GM19467 (cell line): ENCODE data around the gene GSKIP.
"Not testable (repeated sequence)": the region's sequence is repeated elsewhere in the genome, so short reads cannot be mapped to it uniquely, and the experiment has no call there.

Experiments used
- ATAC-seq: cut with Tn5 transposase; IDR thresholded peaks from one replicate; pipeline ENCODE4 v1.9.1; 2021; ENCODE audit warnings: mild to moderate bottlenecking, moderate library complexity; ENCODE audit not compliant: unreplicated experiment

Gene GSKIP

DNA sequence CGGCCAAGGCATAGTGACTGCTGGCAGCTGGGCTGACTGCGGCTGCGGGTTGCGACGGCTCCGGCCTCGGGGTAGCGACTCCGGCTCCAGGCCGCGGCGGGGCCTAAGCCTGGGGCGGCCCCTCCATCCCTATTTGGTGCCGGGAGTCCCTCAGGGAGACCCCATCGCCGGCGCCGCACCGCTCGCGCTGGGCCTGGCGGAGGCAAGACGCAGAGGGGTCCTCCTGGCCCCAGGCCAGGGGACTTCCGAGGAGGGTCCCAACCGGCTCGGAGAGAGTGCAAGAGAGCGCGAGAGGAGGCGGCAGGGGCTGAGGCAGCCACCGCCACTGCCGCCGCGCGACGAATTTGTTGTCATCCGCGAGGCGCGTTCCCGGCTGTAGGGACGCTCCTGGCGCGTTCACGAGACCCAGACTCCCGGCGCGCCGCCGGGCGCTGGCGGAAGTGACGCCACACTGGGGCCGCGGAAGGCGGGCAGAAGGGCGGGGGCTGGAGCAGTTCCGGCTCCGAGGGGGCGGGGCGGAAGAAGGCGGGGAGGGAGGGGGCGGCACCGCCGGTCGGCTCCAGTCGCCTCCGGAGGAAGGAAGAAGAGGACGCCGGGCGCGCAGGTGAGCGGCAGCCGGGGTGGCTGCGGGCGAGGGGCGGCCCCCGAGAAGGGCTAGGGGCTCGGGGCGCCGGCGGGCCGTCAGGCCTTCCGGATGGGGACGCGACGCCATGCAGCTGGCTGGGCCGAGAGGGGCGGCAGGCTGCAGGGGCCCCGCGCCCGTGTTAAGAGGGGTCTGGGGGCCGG lies at the start of gene GSKIP, which contains the start of gene ATG2B:
Gene GSKIP, plus strand, starts transcription at position 562 of the 786 bp plus-strand sequence. CDS start 18,722 bp downstream, outside the sequence.
Gene ATG2B, minus strand, starts transcription at position 377 of the 786 bp plus-strand sequence. Its CDS starts 365 bp downstream, at position 12.
- peak; percentile 73 for ATAC-seq

DNA sequence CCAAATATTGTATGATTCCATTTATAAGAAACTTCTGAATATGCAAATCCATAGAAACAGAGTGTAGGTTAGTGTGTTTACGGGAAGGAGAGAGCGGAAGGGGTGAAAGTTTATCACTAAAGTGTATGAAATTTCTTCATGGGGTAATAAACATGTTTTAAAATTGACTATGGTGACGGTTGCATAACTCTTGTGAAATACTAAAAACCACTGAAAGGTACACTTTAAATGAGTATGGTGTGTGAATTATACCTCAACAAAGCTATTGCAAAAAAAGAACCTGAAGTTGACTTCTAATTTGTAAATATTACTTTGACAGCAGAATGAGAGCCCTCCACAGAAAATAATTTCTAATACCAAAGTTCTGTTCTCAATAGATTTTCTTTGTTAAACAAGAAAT lies 47.2 kb upstream of the GSKIP start:
- no peak for ATAC-seq

GRCh38 chr14:96318836-96319235 lies 44.5 kb upstream of the GSKIP start:
- ATAC-seq, result no peak

GRCh38 chr14:96320605-96321004 lies 42.7 kb upstream of the GSKIP start:
- ATAC-seq, result no peak

DNA sequence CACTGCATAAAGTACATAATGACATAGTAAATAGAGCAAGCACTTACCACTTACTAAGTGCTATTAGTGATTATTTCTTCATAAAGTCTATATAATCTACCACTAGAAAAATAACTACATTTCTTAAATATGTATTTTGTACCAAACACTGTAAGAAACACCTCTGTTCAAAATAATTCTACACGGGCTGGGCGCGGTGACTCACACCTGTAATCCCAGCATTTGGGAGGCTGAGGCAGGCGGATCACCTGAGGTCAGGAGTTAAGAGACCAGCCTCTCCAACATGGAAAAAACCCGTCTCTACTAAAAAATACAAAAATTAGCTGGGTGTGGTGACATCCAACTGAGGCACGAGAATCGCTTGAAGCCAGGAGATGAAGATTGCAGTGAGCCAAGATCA lies 39.1 kb upstream of the GSKIP start:
- no peak for ATAC-seq

DNA sequence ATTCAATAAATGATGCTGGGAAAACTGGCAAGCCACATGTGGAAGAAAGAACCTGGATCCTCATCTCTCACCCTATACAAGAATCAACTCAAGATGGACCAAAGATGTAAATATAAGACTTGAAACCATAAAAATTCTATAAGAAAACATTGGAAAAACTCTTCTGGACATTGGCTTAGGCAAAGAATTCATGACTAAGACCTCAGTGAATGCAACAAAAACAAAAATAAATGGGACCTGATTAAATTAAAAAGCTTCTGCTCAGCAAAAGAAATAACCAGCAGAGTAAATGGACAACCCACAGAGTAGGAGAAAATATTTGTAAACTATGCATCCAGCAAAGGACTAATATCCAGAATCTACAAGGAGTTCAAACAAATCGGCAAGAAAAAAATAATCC lies 24.8 kb upstream of the GSKIP start:
- no peak for ATAC-seq

DNA sequence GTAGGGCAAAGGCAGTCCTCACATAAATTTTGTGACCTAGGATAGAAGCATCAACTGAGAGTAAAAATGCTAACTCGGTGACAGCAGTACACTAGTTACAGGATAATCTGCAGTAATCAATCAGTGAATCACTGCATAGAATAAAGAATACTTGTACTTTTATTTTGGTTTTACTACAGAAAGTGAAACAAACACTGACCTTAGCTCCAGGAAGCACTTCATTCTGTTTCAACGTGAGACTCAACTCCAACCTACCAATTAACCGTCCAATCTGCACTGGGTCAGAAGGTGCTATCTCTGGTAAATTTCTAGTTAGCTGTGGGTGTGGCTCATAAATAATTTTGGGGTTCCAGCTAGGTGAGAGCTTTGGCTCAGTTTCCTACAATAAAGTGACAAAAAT lies 22.0 kb upstream of the GSKIP start:
- ATAC-seq, result no peak

DNA sequence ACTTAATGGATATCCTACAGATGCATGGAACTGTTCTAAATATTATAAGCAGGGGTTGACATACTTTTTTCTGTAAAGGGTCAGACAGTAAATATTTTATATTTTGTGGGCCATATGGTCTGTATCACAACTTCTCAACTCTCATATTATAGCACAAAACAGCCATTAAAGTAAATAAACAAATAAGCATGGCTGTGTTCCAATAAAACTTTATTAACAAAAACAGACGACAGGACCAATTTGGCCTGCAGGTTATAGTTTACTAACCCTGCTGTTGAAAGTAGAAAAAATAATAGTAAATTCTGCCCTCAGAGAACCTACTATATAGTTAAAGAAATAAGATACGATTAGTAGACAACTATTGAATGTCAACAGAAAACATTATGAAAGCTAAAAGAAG lies 17.7 kb upstream of the GSKIP start:
- no peak for ATAC-seq

GRCh38 chr14:96347957-96348356 lies 15.4 kb upstream of the GSKIP start:
- not testable (repeated sequence) for ATAC-seq

GRCh38 chr14:96349286-96350075 lies 13.8 kb upstream of the GSKIP start:
- ATAC-seq, result no peak

- no peak for ATAC-seq
These were observed 11.3 kb upstream of the GSKIP start for GRCh38 chr14:96351986-96352385.

DNA sequence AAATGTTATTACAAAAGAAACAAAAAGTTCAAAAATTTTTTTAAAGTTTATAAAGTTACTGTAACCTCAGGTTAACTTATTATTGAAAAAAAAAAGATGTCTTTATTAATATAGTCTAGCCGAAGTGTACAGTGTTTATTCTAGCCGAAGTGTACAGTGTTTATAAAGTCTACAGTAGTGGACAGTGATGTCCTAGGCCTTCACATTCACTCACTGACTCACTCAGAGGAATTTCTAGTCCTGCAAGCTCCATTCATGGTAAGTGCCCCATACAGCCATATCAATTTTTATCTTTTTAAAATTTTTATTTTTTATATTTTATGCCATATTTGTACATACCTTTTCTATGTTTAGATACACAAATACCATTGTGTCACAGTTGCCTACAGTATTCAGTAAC lies 10.6 kb upstream of the GSKIP start:
- no peak for ATAC-seq

DNA sequence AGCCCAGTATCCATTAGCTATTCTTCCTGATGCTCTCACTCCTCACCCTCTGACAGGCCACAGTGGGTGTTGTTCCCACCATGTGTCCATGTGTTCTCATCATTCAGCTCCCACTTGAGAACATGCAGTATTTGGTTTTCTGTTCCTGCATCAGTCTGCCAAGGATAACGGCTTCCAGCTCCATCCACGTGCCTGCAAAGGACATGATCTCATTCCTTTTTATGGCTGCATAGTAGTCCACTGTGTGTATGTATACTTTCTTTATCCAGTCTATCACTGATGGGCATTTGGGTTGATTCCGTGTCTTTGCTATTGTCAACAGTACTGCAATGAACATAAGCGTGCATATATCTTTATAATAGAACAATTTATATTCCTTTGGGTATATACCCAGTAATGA lies 9.1 kb upstream of the GSKIP start:
- ATAC-seq, result no peak

DNA sequence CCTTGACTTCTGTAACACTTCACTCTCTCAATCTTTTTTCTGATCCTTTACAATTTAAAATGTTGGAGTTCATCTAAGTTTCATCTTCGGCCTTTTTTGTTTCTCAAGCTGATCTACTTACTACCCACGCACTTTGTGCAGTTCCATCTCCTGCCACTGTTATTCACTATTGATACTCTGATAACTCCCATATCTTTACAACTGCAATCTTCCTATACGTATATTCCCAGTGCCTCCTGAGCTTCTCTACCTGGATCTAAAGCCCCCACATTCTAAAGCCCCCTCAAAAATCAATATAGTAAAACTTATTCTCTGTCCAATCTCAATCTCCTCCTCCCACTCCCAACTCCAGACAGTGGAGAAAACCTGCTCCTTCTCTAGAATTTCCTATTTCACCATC lies 6.1 kb upstream of the GSKIP start:
- no peak for ATAC-seq

- no peak for ATAC-seq
These were observed 3.4 kb upstream of the GSKIP start for GRCh38 chr14:96359959-96360358.

DNA sequence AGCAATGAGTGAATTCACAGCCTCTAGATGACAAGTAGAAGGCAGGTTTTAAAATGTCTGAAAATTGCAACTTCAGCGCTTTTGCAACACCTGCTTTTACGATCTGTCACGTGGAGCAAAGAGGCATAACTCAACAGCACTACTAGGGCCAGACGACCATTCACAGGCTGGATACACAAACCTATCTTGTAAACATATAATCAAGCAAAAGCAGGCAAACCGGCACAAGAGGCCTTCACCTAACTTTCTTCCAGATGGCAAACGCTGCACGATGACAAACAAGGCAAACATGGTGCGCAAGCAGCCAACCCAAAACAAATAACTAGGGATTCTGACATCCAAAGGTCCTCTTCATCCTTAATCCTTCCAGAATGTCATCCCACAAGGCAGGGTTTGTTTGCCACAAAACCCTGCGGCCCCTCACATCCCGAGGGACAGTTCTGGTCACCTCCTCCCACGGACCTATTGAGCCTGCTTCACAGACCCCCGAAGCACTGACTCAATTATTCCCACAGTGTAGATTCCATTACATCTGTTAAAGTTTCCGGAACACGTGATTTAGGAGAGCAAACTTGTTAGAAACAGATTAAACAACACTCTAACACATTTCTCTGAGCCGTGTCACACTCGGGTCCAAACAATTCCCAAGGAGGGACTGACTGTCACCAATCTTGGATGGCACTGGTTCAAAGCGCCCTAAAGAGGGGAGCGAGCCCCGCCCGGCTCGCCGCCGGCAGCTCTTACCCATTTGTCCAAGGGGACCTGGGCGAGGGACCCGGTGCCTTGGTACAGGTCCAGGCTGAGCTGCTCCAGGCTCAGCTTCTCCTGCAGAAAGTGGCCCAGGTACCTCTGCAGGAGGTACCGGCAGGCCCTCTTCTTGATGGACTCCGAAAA lies 1.0 kb upstream of the GSKIP start:
- ATAC-seq, result peak; percentile 4

DNA sequence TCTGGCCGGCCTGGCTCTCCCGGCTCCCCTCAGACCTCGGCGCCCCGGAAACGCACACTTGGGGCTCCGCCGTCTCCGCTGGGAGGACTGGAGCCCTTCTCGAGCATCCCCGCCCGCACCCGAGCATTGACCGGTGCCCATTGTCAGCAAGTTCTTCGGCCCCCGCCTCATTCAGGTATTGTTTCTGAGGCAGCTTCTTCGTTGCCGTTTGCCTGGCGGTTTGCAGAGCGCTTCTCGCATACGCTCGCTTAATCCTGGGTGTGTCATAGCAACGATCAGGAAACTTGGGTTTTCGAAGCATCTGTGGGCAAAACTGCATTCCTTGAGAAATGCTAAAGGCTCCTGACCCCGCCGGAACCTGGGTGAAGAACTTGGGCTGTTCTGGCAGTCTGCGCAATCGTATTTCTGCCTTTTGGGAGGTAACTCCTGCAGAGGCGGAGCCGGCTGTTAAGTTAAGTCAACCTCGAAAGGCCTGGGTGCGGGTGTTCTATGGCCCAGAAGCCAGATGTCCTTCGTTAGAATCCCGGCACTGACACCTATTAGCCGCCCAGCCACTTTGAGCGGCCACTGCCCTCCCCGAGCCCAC lies 518 bp downstream of the GSKIP start:
- ATAC-seq, result peak; percentile 19

DNA sequence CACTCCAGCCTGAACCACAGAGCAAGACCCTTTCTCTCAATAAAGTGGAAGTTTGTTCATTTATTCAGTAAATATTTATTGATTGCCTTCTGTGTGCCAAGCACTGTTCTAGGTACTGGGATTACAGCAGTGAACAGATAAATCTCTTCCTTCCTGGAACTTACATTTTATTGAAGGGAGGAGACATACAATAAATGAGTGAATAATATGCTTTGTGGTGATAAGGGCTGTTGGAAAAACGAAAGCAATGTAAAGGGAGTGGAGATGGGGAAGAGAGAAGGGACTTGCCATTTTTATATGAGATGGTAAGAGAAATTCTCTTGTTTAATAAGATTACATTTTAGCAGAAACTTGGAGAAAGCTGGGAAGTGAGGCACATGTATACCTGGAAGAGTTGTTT lies 1.6 kb downstream of the GSKIP start:
- ATAC-seq, result no peak

- no peak for ATAC-seq
These were observed 5.2 kb downstream of the GSKIP start for GRCh38 chr14:96368534-96368933.

GRCh38 chr14:96370528-96370927 lies 7.2 kb downstream of the GSKIP start:
- ATAC-seq, result no peak

DNA sequence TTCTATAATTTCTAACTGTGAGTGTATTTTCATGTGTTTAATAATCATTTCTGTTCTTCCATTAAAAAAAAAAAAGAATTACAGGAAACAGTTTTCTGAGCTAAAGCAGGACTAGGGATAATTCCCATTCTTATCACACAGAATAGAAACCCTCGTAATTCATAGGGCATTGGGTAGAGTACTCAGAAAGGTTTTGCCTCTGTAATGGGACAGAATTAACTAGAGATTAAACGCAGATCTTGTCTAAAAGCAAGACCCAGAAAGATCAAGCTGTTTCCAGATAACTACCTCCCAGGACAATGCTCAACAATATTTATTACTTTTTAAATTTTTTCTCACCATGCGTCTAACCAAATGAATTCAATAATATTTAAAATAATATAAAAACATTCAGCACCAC lies 10.2 kb downstream of the GSKIP start:
- no peak for ATAC-seq
